ENCODE measurements around the gene NKX2-4. TPM values are rescaled to one million over a fixed set of nuclear protein-coding genes. Genes with fewer than 3 reads are reported as not detected.
A peak's percentile ranks its signal among the peaks of the same experiment; 100 is the strongest.

NKX2-4 gene
- total RNA-seq, 1 donor from 2014 or later: not detected

DNA sequence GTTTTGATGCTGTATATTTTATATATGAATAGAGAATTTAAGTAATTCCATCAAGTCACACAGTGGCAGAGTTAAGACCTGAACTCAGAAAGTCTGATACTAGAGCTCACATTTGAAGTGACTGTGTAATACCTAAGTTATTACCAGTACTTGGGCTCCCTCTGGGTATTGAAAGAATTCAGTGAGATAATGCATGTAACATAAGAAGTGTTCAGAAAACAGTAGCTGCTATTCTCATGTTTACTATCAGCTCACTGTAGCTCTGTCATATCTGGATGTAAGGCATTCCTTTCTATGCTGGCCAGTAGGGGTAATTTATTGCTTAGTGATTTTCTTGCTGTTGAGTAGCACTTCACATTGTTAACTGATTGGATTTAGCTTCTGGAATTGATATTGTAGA is 44.6 kb downstream of the NKX2-4 start:
- Histone ChIP-seq H3K4me3 (ENCODE audit: insufficient read depth, low read depth, low read length) (no peak overlapping the region), H3K4me2 (ENCODE audit: low read length) (no peak overlapping the region), H3K79me2 (ENCODE audit: insufficient read depth, low read length) (no peaks in the 10 kb centered on the region), H3K36me3 (ENCODE audit: insufficient read depth, low read length) (peaks cover 29% of the 10 kb centered on the region), H2AFZ (ENCODE audit: low read depth, low read length) (no peak overlapping the region), H3K4me1 (ENCODE audit: insufficient read depth, low read length) (peaks cover 2% of the 10 kb centered on the region), H3K27ac (ENCODE audit: low read depth, low read length) (peak overlapping the region; percentile 7), H3K9me3 (ENCODE audit: insufficient read depth, low read depth, low read length) (no peaks in the 10 kb centered on the region), H4K20me1 (ENCODE audit: insufficient read depth, low read length) (no peaks in the 10 kb centered on the region), H3K9ac (ENCODE audit: low read length) (no peak overlapping the region), H3K27me3 (ENCODE audit: insufficient read depth, low read length) (no peaks in the 10 kb centered on the region)
- Mint-ChIP-seq H3K9me3 (ENCODE audit: unreplicated experiment) (no peaks in the 10 kb centered on the region), H3K27ac (ENCODE audit: unreplicated experiment) (no peak overlapping the region), H3K4me3 (ENCODE audit: unreplicated experiment) (no peak overlapping the region), H3K27me3 (ENCODE audit: low read depth, unreplicated experiment) (no peaks in the 10 kb centered on the region), H3K4me1 (ENCODE audit: low read depth, unreplicated experiment) (peaks cover 8% of the 10 kb centered on the region), H3K36me3 (ENCODE audit: low read depth, unreplicated experiment) (peaks cover 4% of the 10 kb centered on the region)
- FAIRE-seq (no peak), DNase-seq (ENCODE audit: low read depth) (peak; percentile 72)
- no peak for TF ChIP-seq EZH2 (IDR thresholded peaks at IDR 0.05; ENCODE audit: insufficient read depth, low read length)
- TF ChIP-seq, protein P1, sequence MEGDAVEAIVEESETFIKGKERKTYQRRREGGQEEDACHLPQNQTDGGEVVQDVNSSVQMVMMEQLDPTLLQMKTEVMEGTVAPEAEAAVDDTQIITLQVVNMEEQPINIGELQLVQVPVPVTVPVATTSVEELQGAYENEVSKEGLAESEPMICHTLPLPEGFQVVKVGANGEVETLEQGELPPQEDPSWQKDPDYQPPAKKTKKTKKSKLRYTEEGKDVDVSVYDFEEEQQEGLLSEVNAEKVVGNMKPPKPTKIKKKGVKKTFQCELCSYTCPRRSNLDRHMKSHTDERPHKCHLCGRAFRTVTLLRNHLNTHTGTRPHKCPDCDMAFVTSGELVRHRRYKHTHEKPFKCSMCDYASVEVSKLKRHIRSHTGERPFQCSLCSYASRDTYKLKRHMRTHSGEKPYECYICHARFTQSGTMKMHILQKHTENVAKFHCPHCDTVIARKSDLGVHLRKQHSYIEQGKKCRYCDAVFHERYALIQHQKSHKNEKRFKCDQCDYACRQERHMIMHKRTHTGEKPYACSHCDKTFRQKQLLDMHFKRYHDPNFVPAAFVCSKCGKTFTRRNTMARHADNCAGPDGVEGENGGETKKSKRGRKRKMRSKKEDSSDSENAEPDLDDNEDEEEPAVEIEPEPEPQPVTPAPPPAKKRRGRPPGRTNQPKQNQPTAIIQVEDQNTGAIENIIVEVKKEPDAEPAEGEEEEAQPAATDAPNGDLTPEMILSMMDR (IDR thresholded peaks at IDR 0.05; ENCODE audit: insufficient read depth, low read depth, low read length): no peak

Other genes starting within 250 kb of the NKX2-4 start
- gene XRN2, start 94.2 kb downstream of the NKX2-4 start, total RNA-seq: 68.2 and 74.5 TPM in 2 replicates
- not detected in 2 replicates for gene NKX2-2, start 116.5 kb upstream of the NKX2-4 start, total RNA-seq

Measured in astrocyte (in vitro differentiated cells and primary cell).